GM12864 (cell line): ENCODE results near the gene GLYR1.
"Not testable (repeated sequence)": the region's sequence is repeated elsewhere in the genome, so short reads cannot be mapped to it uniquely, and the experiment has no call there.

Source experiments
- DNase-seq: peaks from one replicate; pipeline ENCODE4 v3.0.0-alpha.2; 2011; ENCODE audit warnings: low read depth
- H3K4me3 ChIP-seq: 2 replicates; pipeline ENCODE4 v1.5.1; 2011; ENCODE audit warnings: mild to moderate bottlenecking, low read depth, low read length, control low read depth
- TF ChIP-seq, protein P1 (sequence below): IDR thresholded peaks from 2 replicates; pipeline ENCODE4 v1.5.1; 2011; ENCODE audit warnings: low read depth, mild to moderate bottlenecking, moderate library complexity, low read length, control low read depth, inconsistent platforms; ENCODE audit errors: missing control alignments

The GLYR1 gene

DNA sequence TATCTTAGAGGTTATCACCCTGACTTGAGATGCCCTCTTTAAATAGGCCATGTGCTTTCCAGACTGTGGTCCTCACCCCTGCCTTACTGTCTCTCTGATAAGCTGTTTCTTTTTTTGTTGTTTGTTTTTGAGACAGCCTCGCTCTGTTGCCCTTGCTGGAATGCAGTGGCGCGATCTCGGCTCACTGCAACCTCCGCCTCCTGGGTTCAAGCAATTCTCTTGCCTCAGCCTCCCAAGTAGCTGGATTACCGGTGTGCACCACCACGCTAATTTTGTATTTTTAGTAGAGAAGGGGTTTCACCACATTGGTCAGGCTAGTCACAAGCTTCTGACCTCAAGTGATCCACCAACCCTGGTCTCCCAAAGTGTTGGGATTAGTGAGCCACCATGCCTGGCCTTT, 58.2 kb downstream of the GLYR1 start:
- TF ChIP-seq, protein P1, sequence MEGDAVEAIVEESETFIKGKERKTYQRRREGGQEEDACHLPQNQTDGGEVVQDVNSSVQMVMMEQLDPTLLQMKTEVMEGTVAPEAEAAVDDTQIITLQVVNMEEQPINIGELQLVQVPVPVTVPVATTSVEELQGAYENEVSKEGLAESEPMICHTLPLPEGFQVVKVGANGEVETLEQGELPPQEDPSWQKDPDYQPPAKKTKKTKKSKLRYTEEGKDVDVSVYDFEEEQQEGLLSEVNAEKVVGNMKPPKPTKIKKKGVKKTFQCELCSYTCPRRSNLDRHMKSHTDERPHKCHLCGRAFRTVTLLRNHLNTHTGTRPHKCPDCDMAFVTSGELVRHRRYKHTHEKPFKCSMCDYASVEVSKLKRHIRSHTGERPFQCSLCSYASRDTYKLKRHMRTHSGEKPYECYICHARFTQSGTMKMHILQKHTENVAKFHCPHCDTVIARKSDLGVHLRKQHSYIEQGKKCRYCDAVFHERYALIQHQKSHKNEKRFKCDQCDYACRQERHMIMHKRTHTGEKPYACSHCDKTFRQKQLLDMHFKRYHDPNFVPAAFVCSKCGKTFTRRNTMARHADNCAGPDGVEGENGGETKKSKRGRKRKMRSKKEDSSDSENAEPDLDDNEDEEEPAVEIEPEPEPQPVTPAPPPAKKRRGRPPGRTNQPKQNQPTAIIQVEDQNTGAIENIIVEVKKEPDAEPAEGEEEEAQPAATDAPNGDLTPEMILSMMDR: no peak
- no peak overlapping the region for H3K4me3 ChIP-seq
- no peak for DNase-seq

DNA sequence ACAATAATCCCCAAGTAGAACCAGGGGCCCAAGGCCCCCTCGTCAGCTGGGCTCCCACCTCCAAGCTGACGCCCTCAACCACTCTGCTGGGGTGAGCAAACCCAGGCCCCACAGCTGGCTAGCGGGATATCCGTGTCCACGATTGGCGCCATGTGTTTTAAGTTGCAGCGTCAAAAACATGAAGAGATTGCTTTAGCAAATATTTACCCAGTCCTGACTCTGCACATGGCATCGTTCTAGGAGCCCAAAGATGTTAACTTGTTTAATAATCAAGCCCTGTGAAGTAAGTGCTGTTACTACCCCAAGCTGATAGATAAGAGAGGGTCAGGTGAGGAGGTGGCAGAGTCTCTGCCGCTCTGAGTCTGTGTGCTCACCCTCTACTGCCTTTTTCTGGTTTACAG, 58.6 kb downstream of the GLYR1 start:
- no peak for DNase-seq
- TF ChIP-seq, protein P1: no peak
- H3K4me3 ChIP-seq: no peak overlapping the region

DNA sequence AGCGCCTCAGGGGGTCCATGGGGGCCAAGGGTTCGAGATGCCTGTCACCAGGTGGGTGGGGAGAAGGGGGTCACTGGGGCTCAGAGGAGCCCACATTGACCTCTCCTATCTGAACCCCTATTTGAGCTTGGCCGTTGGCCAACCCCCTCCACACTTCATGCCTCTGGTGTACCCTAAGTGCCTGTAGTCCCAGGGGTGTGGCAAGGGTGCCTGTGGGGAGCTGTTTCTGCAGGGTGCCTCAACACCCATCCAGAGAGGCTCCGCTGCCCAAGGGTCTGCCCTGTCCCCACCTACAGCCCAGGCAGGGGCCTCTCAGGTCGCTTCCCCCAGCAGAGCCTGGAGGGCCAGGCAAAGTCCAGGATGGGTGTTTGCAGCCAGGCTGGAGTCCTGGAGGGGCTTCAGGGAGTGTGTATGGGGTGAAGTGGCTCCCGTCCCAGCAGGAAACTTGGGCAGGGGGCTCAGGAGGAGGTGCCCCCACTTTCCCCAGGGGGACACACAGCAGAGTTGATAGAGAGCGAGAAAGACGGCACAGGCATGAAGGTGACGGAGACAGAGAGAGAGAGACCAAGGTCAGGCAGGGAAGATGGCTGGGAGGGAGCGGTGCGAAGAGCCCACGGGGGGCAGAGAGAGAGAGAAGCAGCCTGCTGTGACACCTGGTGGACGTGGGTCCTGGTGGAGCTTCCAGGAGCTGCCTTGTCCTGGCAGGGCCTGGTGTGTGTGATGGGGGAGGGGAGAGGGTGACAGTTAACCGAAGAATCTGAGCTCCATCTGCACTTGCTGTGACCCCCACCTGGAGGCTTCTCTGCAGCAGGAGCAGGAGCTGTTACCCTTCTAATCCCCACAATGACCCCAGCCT, 59.2 kb downstream of the GLYR1 start, which contains the start of gene SEPTIN12:
SEPTIN12 (minus strand) TSS at position 719 of the 856 bp plus-strand sequence; CDS start at position 19, 700 bp downstream.
- DNase-seq: no peak
- TF ChIP-seq, protein P1: no peak
- no peak within 1 kb of the TSS for H3K4me3 ChIP-seq

DNA sequence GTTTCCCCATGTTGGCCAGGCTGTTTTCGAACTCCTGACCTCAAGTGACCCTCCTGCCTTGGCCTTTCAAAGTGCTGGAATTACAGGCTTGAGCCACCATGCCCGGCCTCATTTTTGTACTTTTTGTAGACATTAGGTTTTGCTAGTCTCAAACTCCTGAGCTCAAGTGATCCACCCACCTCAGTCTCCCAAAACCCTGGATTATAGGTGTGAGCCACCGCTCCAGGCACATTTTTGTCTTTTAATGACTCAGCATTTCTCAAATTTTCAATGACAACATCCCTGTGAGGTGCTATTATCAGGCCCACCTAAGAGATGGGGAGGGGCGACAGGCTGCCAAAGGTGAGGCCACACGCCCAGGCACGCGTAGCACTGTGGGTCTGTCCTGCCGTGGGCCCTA, 60.0 kb downstream of the GLYR1 start:
- TF ChIP-seq, protein P1: no peak
- DNase-seq: no peak
- no peak overlapping the region for H3K4me3 ChIP-seq

DNA sequence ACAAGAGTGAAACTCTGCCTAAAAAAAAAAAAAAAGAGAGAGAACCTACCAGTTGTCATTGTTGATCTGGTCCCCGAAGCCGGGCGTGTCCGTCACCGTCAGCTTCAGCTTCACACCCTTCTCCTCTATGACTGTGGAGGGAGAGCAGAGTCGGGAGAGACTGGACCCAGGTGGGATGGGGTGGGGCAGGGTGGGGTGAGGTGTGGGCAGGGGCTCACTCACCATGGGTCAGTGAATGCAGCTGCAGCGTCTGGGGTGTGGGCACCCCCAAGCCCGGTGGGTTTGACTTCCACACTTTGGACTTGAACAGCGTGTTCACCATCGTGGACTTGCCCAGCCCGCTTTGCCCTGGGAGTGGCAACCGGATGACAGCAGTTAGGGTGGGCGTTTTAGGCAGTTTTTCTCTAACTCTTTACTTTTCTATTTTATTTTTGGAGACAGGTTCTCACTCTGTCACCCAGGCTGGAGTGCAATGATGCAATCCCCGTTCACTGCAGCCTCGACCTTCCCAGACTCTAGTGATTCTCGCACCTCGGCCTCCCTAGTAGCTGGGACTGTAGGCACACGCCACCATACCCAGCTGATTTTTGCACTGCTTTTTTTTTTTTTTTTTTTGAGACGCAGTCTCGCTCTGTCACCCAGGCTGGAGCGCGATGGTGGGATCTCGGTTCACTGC, 61.2 kb downstream of the GLYR1 start:
- no peak overlapping the region for H3K4me3 ChIP-seq
- TF ChIP-seq, protein P1: no peak
- DNase-seq: no peak

DNA sequence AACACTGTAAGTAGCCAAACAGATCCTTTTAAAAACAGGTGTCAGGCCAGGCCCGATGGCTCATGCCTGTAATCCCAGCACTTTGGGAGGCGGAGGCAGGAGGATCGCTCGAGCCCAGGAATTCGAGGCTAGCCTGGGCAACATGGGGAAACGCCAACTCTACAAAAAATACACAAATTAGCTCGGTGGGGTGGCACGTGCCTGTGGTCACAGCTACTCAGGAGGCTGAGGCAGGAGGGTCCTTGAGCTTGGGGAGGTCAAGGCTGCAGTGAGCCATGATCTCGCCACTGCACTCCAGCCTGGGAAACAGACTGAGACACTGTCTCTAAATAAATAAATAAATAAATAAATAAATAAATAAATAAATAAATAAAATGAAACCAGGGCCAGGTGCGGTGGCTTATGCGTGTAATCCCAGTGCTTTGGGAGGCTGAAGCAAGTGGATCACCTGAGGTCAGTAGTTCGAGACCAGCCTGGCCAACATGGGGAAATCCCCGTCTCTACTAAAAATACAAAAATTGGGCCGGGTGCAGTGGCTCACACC, 62.6 kb downstream of the GLYR1 start:
- not testable (repeated sequence) for H3K4me3 ChIP-seq, DNase-seq

DNA sequence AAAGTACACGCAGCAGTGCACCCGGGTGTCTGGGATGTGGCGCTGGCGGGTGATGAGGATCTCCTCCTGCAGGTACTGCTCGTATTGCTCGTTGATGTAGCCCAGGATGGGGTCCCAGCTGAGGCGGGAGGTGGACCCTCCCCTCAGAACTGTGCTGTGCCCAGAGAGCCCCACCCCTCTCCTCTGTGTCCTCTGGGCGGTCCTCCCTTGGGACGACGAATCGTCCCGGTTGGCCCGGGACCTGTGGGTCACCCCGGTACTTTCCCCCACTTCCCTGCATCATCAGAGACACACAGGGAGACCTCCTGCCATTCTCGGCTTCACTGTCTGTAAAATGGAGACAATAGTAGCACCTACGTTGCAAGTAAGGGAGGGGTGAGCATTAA, 63.1 kb downstream of the GLYR1 start:
- H3K4me3 ChIP-seq: no peak overlapping the region
- no peak for DNase-seq
- TF ChIP-seq, protein P1: no peak
